ENCODE data around the gene DCTN2.
"Not testable (repeated sequence)": the region's sequence is repeated elsewhere in the genome, so short reads cannot be mapped to it uniquely, and the experiment has no call there.

The DCTN2 gene

GRCh38 chr12:57546438-57547287 is at the start of gene DCTN2:
DCTN2 (minus strand) TSS chr12:57547192; CDS start chr12:57547063, 129 bp downstream.
- peaks cover 6 to 20% of the 10 kb centered on the region in 2 donors for H3K27me3 ChIP-seq (ENCODE audit: control insufficient read depth in 1 of 2, insufficient read depth in 2 of 2, low read length in 2 of 2)
- peak within 1 kb of the TSS; percentile 97 for H3K27ac ChIP-seq (ENCODE audit: low read depth, low read length)
- peaks cover 32% of the 10 kb centered on the region for H3K4me1 ChIP-seq (ENCODE audit: insufficient read depth, low read length)
- H3K4me3 ChIP-seq (ENCODE audit: low read depth in 1 of 2, low read length in 2 of 2), result peak within 1 kb of the TSS; percentile 60 to 97
- H3K9ac ChIP-seq (ENCODE audit: low read length), result peak within 1 kb of the TSS; percentile 93
- H3K9me3 ChIP-seq (ENCODE audit: low read length), result no peaks in the 10 kb centered on the region
- H3K36me3 ChIP-seq (ENCODE audit: insufficient read depth, low read length), result peaks cover 3% of the 10 kb centered on the region

- Histone ChIP-seq H3K27me3 (ENCODE audit: control insufficient read depth in 1 of 2, insufficient read depth in 2 of 2, low read length in 2 of 2) (no peaks in the 10 kb centered on the region), H3K4me3 (ENCODE audit: low read depth in 1 of 2, low read length in 2 of 2) (no peak overlapping the region), H3K27ac (ENCODE audit: low read depth, low read length) (no peak overlapping the region)
Measured at GRCh38 chr12:57593187-57593586, 46.2 kb upstream of the DCTN2 start.

GRCh38 chr12:57592551-57593165 is 45.7 kb upstream of the DCTN2 start:
- Histone ChIP-seq H3K4me3 (ENCODE audit: low read depth in 1 of 2, low read length in 2 of 2) (no peak overlapping the region), H3K9ac (ENCODE audit: low read length) (no peak overlapping the region), H3K27me3 (ENCODE audit: control insufficient read depth in 1 of 2, insufficient read depth in 2 of 2, low read length in 2 of 2) (no peaks in the 10 kb centered on the region), H3K4me1 (ENCODE audit: insufficient read depth, low read length) (peaks cover 14% of the 10 kb centered on the region), H3K36me3 (ENCODE audit: insufficient read depth, low read length) (peaks cover 21% of the 10 kb centered on the region), H3K9me3 (ENCODE audit: low read length) (no peaks in the 10 kb centered on the region), H3K27ac (ENCODE audit: low read depth, low read length) (no peak overlapping the region)

More at GRCh38 chr12:57593187-57593586, 46.2 kb upstream of the DCTN2 start:
- no peaks in the 10 kb centered on the region for H3K9me3 ChIP-seq (ENCODE audit: low read length)
- H3K4me1 ChIP-seq (ENCODE audit: insufficient read depth, low read length), result peaks cover 14% of the 10 kb centered on the region
- peaks cover 21% of the 10 kb centered on the region for H3K36me3 ChIP-seq (ENCODE audit: insufficient read depth, low read length)
- H3K9ac ChIP-seq (ENCODE audit: low read length), result no peak overlapping the region

- Histone ChIP-seq H3K27ac (ENCODE audit: low read depth, low read length) (peak overlapping the region; percentile 90), H3K4me1 (ENCODE audit: insufficient read depth, low read length) (peaks cover 14% of the 10 kb centered on the region), H3K36me3 (ENCODE audit: insufficient read depth, low read length) (peaks cover 16% of the 10 kb centered on the region), H3K4me3 (ENCODE audit: low read depth in 1 of 2, low read length in 2 of 2) (peak overlapping the region; percentile 91 to 99), H3K9ac (ENCODE audit: low read length) (peak overlapping the region; percentile 68), H3K27me3 (ENCODE audit: control insufficient read depth in 1 of 2, insufficient read depth in 2 of 2, low read length in 2 of 2) (no peaks in the 10 kb centered on the region), H3K9me3 (ENCODE audit: low read length) (no peaks in the 10 kb centered on the region)
Measured at GRCh38 chr12:57591782-57592325, 44.9 kb upstream of the DCTN2 start.

GRCh38 chr12:57590864-57591781 is 44.1 kb upstream of the DCTN2 start, which contains the start of gene PIP4K2C:
PIP4K2C (plus strand) TSS chr12:57591192; CDS start chr12:57591290, 98 bp downstream.
- Histone ChIP-seq H3K9ac (ENCODE audit: low read length) (peak within 1 kb of the TSS; percentile 68), H3K4me3 (ENCODE audit: low read depth in 1 of 2, low read length in 2 of 2) (peak within 1 kb of the TSS; percentile 91 to 99), H3K4me1 (ENCODE audit: insufficient read depth, low read length) (peaks cover 14% of the 10 kb centered on the region), H3K27ac (ENCODE audit: low read depth, low read length) (peak within 1 kb of the TSS; percentile 90), H3K9me3 (ENCODE audit: low read length) (no peaks in the 10 kb centered on the region), H3K27me3 (ENCODE audit: control insufficient read depth in 1 of 2, insufficient read depth in 2 of 2, low read length in 2 of 2) (no peaks in the 10 kb centered on the region), H3K36me3 (ENCODE audit: insufficient read depth, low read length) (peaks cover 11% of the 10 kb centered on the region)

GRCh38 chr12:57590479-57590863 is 43.5 kb upstream of the DCTN2 start:
- no peaks in the 10 kb centered on the region for H3K27me3 ChIP-seq (ENCODE audit: control insufficient read depth in 1 of 2, insufficient read depth in 2 of 2, low read length in 2 of 2)
- H3K4me3 ChIP-seq (ENCODE audit: low read depth in 1 of 2, low read length in 2 of 2), result peak overlapping the region; percentile 91 to 99
- peaks cover 6% of the 10 kb centered on the region for H3K36me3 ChIP-seq (ENCODE audit: insufficient read depth, low read length)
- no peak overlapping the region for H3K9ac ChIP-seq (ENCODE audit: low read length)
- H3K27ac ChIP-seq (ENCODE audit: low read depth, low read length), result peak overlapping the region; percentile 90
- H3K9me3 ChIP-seq (ENCODE audit: low read length), result no peaks in the 10 kb centered on the region
- H3K4me1 ChIP-seq (ENCODE audit: insufficient read depth, low read length), result peaks cover 14% of the 10 kb centered on the region

- H3K27me3 ChIP-seq (ENCODE audit: control insufficient read depth in 1 of 2, insufficient read depth in 2 of 2, low read length in 2 of 2); H3K36me3 ChIP-seq (ENCODE audit: insufficient read depth, low read length); H3K9me3 ChIP-seq (ENCODE audit: low read length); H3K27ac ChIP-seq (ENCODE audit: low read depth, low read length); H3K9ac ChIP-seq (ENCODE audit: low read length); H3K4me3 ChIP-seq (ENCODE audit: low read depth in 1 of 2, low read length in 2 of 2): not testable (repeated sequence)
- peaks cover 14% of the 10 kb centered on the region for H3K4me1 ChIP-seq (ENCODE audit: insufficient read depth, low read length)
Measured at GRCh38 chr12:57588951-57589610, 42.1 kb upstream of the DCTN2 start.

- Histone ChIP-seq H3K4me3 (ENCODE audit: low read depth in 1 of 2, low read length in 2 of 2) (no peak overlapping the region), H3K27ac (ENCODE audit: low read depth, low read length) (no peak overlapping the region), H3K27me3 (ENCODE audit: control insufficient read depth in 1 of 2, insufficient read depth in 2 of 2, low read length in 2 of 2) (no peaks in the 10 kb centered on the region), H3K4me1 (ENCODE audit: insufficient read depth, low read length) (peaks cover 11% of the 10 kb centered on the region), H3K9ac (ENCODE audit: low read length) (no peak overlapping the region), H3K36me3 (ENCODE audit: insufficient read depth, low read length) (no peaks in the 10 kb centered on the region), H3K9me3 (ENCODE audit: low read length) (no peaks in the 10 kb centered on the region)
Measured at GRCh38 chr12:57586832-57587429, 39.9 kb upstream of the DCTN2 start.

- no peaks in the 10 kb centered on the region for H3K9me3 ChIP-seq (ENCODE audit: low read length)
- H3K9ac ChIP-seq (ENCODE audit: low read length), result no peak overlapping the region
- no peak overlapping the region for H3K4me3 ChIP-seq (ENCODE audit: low read depth in 1 of 2, low read length in 2 of 2)
- no peaks in the 10 kb centered on the region for H3K27me3 ChIP-seq (ENCODE audit: control insufficient read depth in 1 of 2, insufficient read depth in 2 of 2, low read length in 2 of 2)
- peaks cover 6% of the 10 kb centered on the region for H3K4me1 ChIP-seq (ENCODE audit: insufficient read depth, low read length)
- H3K36me3 ChIP-seq (ENCODE audit: insufficient read depth, low read length), result no peaks in the 10 kb centered on the region
- H3K27ac ChIP-seq (ENCODE audit: low read depth, low read length), result no peak overlapping the region
Measured at GRCh38 chr12:57586128-57586527, 39.1 kb upstream of the DCTN2 start.

- H3K36me3 ChIP-seq (ENCODE audit: insufficient read depth, low read length), result no peaks in the 10 kb centered on the region
- no peak overlapping the region for H3K9ac ChIP-seq (ENCODE audit: low read length)
Measured at GRCh38 chr12:57585156-57585555, 38.2 kb upstream of the DCTN2 start.

More at GRCh38 chr12:57585156-57585555, 38.2 kb upstream of the DCTN2 start:
- H3K4me3 ChIP-seq (ENCODE audit: low read depth in 1 of 2, low read length in 2 of 2), result no peak overlapping the region
- H3K4me1 ChIP-seq (ENCODE audit: insufficient read depth, low read length), result no peaks in the 10 kb centered on the region
- H3K27me3 ChIP-seq (ENCODE audit: control insufficient read depth in 1 of 2, insufficient read depth in 2 of 2, low read length in 2 of 2), result no peaks in the 10 kb centered on the region
- H3K9me3 ChIP-seq (ENCODE audit: low read length), result no peaks in the 10 kb centered on the region
- no peak overlapping the region for H3K27ac ChIP-seq (ENCODE audit: low read depth, low read length)

Measured in muscle layer of colon (tissue), 2 donors.